ENCODE measurements around the gene FAM163A.

The FAM163A gene

GRCh38 chr1:179774566-179774965 lies 31.5 kb downstream of the FAM163A start:
- Histone ChIP-seq H3K27ac (replicated peaks) (no peak overlapping the region), H3K4me3 (replicated peaks; ENCODE audit: insufficient read depth, low read length) (no peak overlapping the region), H3K27me3 (ENCODE audit: insufficient read depth, poor library complexity, severe bottlenecking) (peaks cover 3% of the 10 kb centered on the region)
- TF ChIP-seq SPI1 (IDR thresholded peaks at IDR 0.05; ENCODE audit: borderline replicate concordance, low read depth) (no peak), GABPA (IDR thresholded peaks at IDR 0.05; ENCODE audit: low read depth) (no peak)
- DNase-seq (ENCODE audit: low read depth in 1 of 2, low spot score in 1 of 2), result no peak

GRCh38 chr1:179775009-179775408 lies 31.9 kb downstream of the FAM163A start:
- Histone ChIP-seq H3K4me3 (replicated peaks; ENCODE audit: insufficient read depth, low read length) (no peak overlapping the region), H3K27me3 (ENCODE audit: insufficient read depth, poor library complexity, severe bottlenecking) (peaks cover 5% of the 10 kb centered on the region), H3K27ac (replicated peaks) (no peak overlapping the region)
- DNase-seq (ENCODE audit: low read depth in 1 of 2, low spot score in 1 of 2), result no peak
- no peak for TF ChIP-seq GABPA (IDR thresholded peaks at IDR 0.05; ENCODE audit: low read depth)
- TF ChIP-seq CTCF (IDR thresholded peaks at IDR 0.05; ENCODE audit: insufficient read depth, low read length), result no peak
- no peak for TF ChIP-seq POLR2AphosphoS5 (IDR thresholded peaks at IDR 0.05; ENCODE audit: low read depth)
- TF ChIP-seq REST (IDR thresholded peaks at IDR 0.05; ENCODE audit: insufficient replicate concordance, low read depth), result no peak
- no peak for TF ChIP-seq SPI1 (IDR thresholded peaks at IDR 0.05; ENCODE audit: borderline replicate concordance, low read depth)

GRCh38 chr1:179776831-179777230 lies 33.7 kb downstream of the FAM163A start:
- peaks cover 7% of the 10 kb centered on the region for H3K27me3 ChIP-seq (ENCODE audit: insufficient read depth, poor library complexity, severe bottlenecking)
- no peak overlapping the region for H3K4me3 ChIP-seq (replicated peaks; ENCODE audit: insufficient read depth, low read length)
- H3K27ac ChIP-seq (replicated peaks), result no peak overlapping the region
- no peak for TF ChIP-seq POLR2AphosphoS5 (IDR thresholded peaks at IDR 0.05; ENCODE audit: low read depth)
- TF ChIP-seq SPI1 (IDR thresholded peaks at IDR 0.05; ENCODE audit: borderline replicate concordance, low read depth), result no peak
- no peak for TF ChIP-seq GABPA (IDR thresholded peaks at IDR 0.05; ENCODE audit: low read depth)
- no peak for TF ChIP-seq REST (IDR thresholded peaks at IDR 0.05; ENCODE audit: insufficient replicate concordance, low read depth)
- TF ChIP-seq CTCF (IDR thresholded peaks at IDR 0.05; ENCODE audit: insufficient read depth, low read length), result no peak
- DNase-seq (ENCODE audit: low read depth in 1 of 2, low spot score in 1 of 2), result no peak

- no peak for DNase-seq (ENCODE audit: low read depth in 1 of 2, low spot score in 1 of 2)
- Histone ChIP-seq H3K27me3 (ENCODE audit: insufficient read depth, poor library complexity, severe bottlenecking) (peaks cover 7% of the 10 kb centered on the region), H3K4me3 (replicated peaks; ENCODE audit: insufficient read depth, low read length) (no peak overlapping the region), H3K27ac (replicated peaks) (no peak overlapping the region)
- TF ChIP-seq SPI1 (IDR thresholded peaks at IDR 0.05; ENCODE audit: borderline replicate concordance, low read depth) (no peak), REST (IDR thresholded peaks at IDR 0.05; ENCODE audit: insufficient replicate concordance, low read depth) (no peak), GABPA (IDR thresholded peaks at IDR 0.05; ENCODE audit: low read depth) (no peak), POLR2AphosphoS5 (IDR thresholded peaks at IDR 0.05; ENCODE audit: low read depth) (no peak), CTCF (IDR thresholded peaks at IDR 0.05; ENCODE audit: insufficient read depth, low read length) (no peak)
Measured at GRCh38 chr1:179777731-179778130, 34.6 kb downstream of the FAM163A start.
